IPS-18a (cell line): ENCODE results near the gene CD164L2.

Source experiments
- H3K27ac ChIP-seq: one replicate; pipeline ENCODE4 v1.5.1; 2013; ENCODE audit warnings: low read length
- H3K27me3 ChIP-seq: one replicate; pipeline ENCODE4 v1.6.1; 2013; ENCODE audit warnings: mild to moderate bottlenecking, low read length; ENCODE audit not compliant: control insufficient read depth, insufficient read depth
- H3K36me3 ChIP-seq: one replicate; pipeline ENCODE4 v1.6.1; 2013; ENCODE audit warnings: low read depth, low read length; ENCODE audit not compliant: control insufficient read depth
- H3K4me1 ChIP-seq: one replicate; pipeline ENCODE4 v1.6.1; 2013; ENCODE audit warnings: low read depth, low read length; ENCODE audit not compliant: control insufficient read depth
- H3K4me3 ChIP-seq: one replicate; pipeline ENCODE4 v1.5.1; 2013; ENCODE audit warnings: low read length
- H3K9ac ChIP-seq: one replicate; pipeline ENCODE4 v1.6.1; 2013; ENCODE audit warnings: mild to moderate bottlenecking, low read length, moderate library complexity
- H3K9me3 ChIP-seq: one replicate; pipeline ENCODE4 v1.6.1; 2013; ENCODE audit warnings: low read depth, low read length; ENCODE audit not compliant: control insufficient read depth

CD164L2 gene

DNA sequence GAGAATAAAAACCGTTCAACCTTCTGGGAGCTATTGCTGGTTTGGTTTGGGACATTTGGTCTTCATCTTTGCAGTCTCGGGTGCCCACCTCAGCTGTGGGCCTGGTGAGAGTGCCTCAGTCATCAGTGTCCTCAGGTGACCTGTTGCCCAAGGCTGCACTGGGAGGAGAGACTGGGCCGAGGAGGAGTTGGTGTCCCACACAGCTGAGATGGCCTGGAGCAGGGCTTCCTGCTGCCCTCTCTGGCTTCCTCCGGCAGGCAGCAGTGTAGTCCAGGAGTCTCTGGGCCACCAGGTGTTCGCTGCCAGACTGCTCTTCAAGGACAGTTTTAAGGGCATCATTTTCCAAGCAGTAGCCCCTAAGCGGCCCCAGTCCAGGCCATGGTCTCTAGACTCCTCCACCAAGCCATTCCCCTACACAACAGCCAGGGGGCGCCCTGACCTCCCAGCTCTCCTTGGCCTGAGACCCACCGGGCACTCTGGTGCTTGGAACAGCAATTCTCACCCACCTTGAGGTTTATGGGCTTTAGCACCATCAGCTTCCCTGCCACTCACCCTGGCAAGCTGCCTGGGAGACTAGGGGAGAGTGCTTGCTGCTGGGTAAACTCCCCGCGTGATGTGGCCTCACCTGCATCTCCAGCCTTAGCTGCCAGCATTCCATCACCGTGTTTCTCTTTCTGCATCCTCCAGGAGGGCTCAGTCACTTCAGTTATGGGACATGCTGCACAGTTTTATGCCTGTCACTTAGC lies 50.4 kb downstream of the CD164L2 start:
- no peak overlapping the region for H3K27ac ChIP-seq
- H3K9ac ChIP-seq: no peak overlapping the region
- no peak overlapping the region for H3K4me3 ChIP-seq
- H3K4me1 ChIP-seq: no peaks in the 10 kb centered on the region
- H3K9me3 ChIP-seq: no peaks in the 10 kb centered on the region
- H3K36me3 ChIP-seq: peaks cover 29% of the 10 kb centered on the region
- H3K27me3 ChIP-seq: no peaks in the 10 kb centered on the region

DNA sequence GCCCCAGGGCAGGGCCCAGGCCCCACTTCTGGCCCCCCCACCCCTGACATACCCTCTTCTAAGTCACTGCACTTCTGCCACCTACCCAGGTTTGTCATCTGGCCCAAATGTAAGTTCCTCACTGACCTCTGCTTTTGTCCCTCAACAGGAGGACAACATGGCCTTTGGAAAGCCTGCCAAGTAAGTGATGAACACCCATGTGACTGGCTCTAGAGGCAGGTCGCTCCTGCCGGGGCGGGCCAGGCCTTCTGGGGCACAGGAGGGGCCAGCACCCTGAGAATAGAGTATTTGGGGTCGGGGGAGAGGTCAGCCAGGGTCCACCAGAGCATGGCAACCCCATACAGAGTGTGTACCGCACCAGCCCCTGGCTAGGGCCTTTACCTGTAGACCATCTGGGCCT lies 51.2 kb downstream of the CD164L2 start:
- Histone ChIP-seq H3K27ac (no peak overlapping the region), H3K36me3 (peaks cover 30% of the 10 kb centered on the region), H3K4me1 (no peaks in the 10 kb centered on the region), H3K9me3 (no peaks in the 10 kb centered on the region), H3K27me3 (no peaks in the 10 kb centered on the region), H3K4me3 (no peak overlapping the region), H3K9ac (no peak overlapping the region)

DNA sequence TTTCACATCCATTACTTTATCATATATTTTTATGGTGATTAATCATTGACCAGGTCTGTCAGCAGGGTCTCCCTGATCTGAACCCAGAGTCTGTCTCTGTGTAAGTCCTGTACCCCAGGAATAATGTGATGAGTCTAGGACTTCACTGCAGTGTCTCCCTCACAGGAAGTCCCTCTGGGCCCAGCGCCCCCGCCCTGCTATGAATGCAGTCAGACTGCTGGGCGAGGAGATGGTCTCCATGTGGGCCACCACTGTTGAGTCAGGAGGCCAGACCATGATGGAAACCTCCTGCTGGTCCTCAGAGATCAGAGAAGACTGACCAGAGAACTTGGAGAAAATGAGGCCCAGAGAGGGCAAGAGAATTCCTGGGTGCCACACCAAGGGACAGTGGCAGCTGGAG lies 51.7 kb downstream of the CD164L2 start:
- Histone ChIP-seq H3K27ac (no peak overlapping the region), H3K36me3 (peaks cover 34% of the 10 kb centered on the region)

DNA sequence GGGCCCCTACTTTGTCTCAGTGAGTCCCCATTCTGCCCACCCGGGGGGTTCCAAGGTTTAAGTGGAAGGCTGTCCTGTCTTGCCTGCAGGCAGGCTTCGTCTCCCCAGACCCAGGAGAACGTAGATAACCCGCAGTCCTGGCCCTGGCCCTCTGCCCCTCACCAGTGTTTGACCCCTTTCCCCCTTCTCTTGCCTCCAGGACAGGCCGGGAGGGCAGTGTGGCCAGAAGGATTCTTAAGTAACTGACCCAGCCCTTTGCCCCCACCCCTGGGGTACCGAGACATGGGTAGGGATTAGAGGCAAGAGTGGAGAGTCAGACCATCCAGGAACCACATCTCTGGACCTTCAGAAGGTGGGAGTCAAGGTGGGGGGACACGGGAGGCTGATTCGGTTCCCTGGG lies 52.3 kb downstream of the CD164L2 start:
- Histone ChIP-seq H3K9ac (no peak overlapping the region), H3K4me1 (no peaks in the 10 kb centered on the region), H3K9me3 (no peaks in the 10 kb centered on the region), H3K36me3 (peaks cover 39% of the 10 kb centered on the region), H3K27me3 (no peaks in the 10 kb centered on the region), H3K4me3 (no peak overlapping the region), H3K27ac (no peak overlapping the region)

More for the DNA sequence above, 51.7 kb downstream of the CD164L2 start:
- Histone ChIP-seq H3K27me3 (no peaks in the 10 kb centered on the region), H3K9me3 (no peaks in the 10 kb centered on the region), H3K4me3 (no peak overlapping the region), H3K9ac (no peak overlapping the region), H3K4me1 (no peaks in the 10 kb centered on the region)
